Mammary epithelial cell (primary cell): ENCODE data around the gene CDC6.

Source experiments
- EZH2 ChIP-seq: IDR thresholded peaks from 2 replicates; pipeline ENCODE4 v1.6.1; 2012; ENCODE audit warnings: low read length, inconsistent platforms, borderline replicate concordance
- TF ChIP-seq, protein P1 (sequence below), 2 donors: IDR thresholded peaks in 1 of 2; conservative IDR thresholded peaks in 1 of 2; 2 replicates each; pipeline ENCODE4 v1.5.1; 2011 to 2012; ENCODE audit warnings: inconsistent platforms in 2 of 2, low read length in 2 of 2, mild to moderate bottlenecking in 2 of 2, control low read depth in 1 of 2, low read depth in 1 of 2; ENCODE audit not compliant: insufficient read depth in 1 of 2; ENCODE audit errors: extremely low read depth in 1 of 2

DNA sequence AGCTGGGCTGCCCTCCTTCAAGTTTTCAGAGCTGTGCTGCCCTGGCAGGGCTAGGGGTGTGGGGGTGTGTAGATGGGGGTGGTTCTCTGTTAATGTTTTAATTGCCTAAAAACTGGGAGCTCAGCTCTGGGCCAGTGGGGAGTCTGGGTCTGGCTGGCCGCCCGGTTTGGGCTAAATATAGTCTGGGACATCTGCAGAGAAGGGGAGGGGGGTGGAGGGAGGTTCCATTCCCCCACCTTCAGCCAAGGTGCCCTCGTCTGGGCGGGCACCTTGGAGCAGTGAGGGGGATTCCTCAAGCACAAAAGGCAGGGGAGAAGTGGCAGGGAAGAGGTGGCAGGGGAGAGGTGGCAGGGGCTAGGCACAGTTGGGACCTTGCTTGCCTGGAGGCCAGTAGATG lies 34.3 kb downstream of the CDC6 start:
- TF ChIP-seq, protein P1, sequence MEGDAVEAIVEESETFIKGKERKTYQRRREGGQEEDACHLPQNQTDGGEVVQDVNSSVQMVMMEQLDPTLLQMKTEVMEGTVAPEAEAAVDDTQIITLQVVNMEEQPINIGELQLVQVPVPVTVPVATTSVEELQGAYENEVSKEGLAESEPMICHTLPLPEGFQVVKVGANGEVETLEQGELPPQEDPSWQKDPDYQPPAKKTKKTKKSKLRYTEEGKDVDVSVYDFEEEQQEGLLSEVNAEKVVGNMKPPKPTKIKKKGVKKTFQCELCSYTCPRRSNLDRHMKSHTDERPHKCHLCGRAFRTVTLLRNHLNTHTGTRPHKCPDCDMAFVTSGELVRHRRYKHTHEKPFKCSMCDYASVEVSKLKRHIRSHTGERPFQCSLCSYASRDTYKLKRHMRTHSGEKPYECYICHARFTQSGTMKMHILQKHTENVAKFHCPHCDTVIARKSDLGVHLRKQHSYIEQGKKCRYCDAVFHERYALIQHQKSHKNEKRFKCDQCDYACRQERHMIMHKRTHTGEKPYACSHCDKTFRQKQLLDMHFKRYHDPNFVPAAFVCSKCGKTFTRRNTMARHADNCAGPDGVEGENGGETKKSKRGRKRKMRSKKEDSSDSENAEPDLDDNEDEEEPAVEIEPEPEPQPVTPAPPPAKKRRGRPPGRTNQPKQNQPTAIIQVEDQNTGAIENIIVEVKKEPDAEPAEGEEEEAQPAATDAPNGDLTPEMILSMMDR (conservative IDR thresholded peaks at IDR 0.05 in 1 of 2, IDR thresholded peaks at IDR 0.05 in 1 of 2; ENCODE audit: extremely low read depth in 1 of 2, insufficient read depth in 1 of 2, low read depth in 1 of 2, low read length in 2 of 2), result no peak
- no peak for TF ChIP-seq EZH2
